Measurements from ENCODE around the gene AMHR2.

GRCh38 chr12:53474819-53475218 is 51.2 kb downstream of the AMHR2 start:
- TF ChIP-seq CTCF (conservative IDR thresholded peaks at IDR 0.05; ENCODE audit: low read depth in 2 of 2) (no peak), REST (IDR thresholded peaks at IDR 0.05; ENCODE audit: unreplicated experiment) (no peak)
